T-cell (primary cell): ENCODE results near the gene PTPRA. TPM values are rescaled to one million over a fixed set of nuclear protein-coding genes. Genes with fewer than 3 reads are reported as not detected.

Experiments used
- ATAC-seq, 4 experiments: fragments of 200-7000 bp in 3 of 4; fragments of 150-1000 bp in 1 of 4; cut with Tn5 transposase; replicated peaks in 1 of 4; 1 replicate in 3 of 4; 2 replicates in 1 of 4; pipeline ENCODE4 v1.10.0; 2021; ENCODE audit warnings: moderate library complexity in 3 of 4, mild to moderate bottlenecking in 2 of 4, moderate number of reproducible peaks in 1 of 4
- CTCF ChIA-PET, 2 donors: fragments of 300-600 bp; sonication (Branson Sonifier 250); formaldehyde crosslinking; loops; one replicate each; lab custom pipeline; 2022; ENCODE audit warnings: antibody characterized with exemption in 2 of 2; lab: Charles Lee
- POLR2A ChIA-PET, 2 donors: fragments of 300-600 bp; sonication (Branson Sonifier 250); formaldehyde crosslinking; loops; one replicate each; lab custom pipeline; 2022; ENCODE audit warnings: antibody characterized with exemption in 2 of 2; lab: Charles Lee
- DNase-seq, 35 experiments: peaks; one replicate each; pipeline versions ENCODE4 v3.0.0 to v3.0.0-alpha.2; 2013 to 2023
- H3K27ac ChIP-seq: one replicate; pipeline ENCODE4 v1.5.1; 2013; ENCODE audit warnings: low read length
- H3K27me3 ChIP-seq, 2 experiments: replicated peaks in 1 of 2; 1 replicate in 1 of 2; 2 replicates in 1 of 2; pipeline versions ENCODE4 v1.6.1 to v1.7.0; 2013; ENCODE audit warnings: low read length in 1 of 2, mixed read lengths in 1 of 2; ENCODE audit not compliant: control insufficient read depth in 2 of 2, insufficient read depth in 2 of 2; ENCODE audit errors: extremely low read depth in 1 of 2
- H3K36me3 ChIP-seq, 2 donors: 1 replicate in 1 of 2; 2 replicates in 1 of 2; pipeline versions ENCODE4 v1.6.1 to v1.7.0; 2013; ENCODE audit warnings: low read length in 1 of 2; ENCODE audit not compliant: control insufficient read depth in 2 of 2, insufficient read depth in 1 of 2; ENCODE audit errors: extremely low read depth in 1 of 2
- H3K4me1 ChIP-seq, 2 experiments: 1 replicate in 1 of 2; 2 replicates in 1 of 2; pipeline versions ENCODE4 v1.6.1 to v1.7.0; 2013; ENCODE audit warnings: low read length in 2 of 2, mixed read lengths in 1 of 2; ENCODE audit not compliant: insufficient read depth in 2 of 2, control insufficient read depth in 1 of 2; ENCODE audit errors: extremely low read depth in 1 of 2
- H3K4me3 ChIP-seq, 2 donors: 1 replicate in 1 of 2; 2 replicates in 1 of 2; pipeline versions ENCODE4 v1.5.1 to v1.7.0; 2013; ENCODE audit warnings: mild to moderate bottlenecking in 2 of 2, low read length in 1 of 2, moderate library complexity in 1 of 2; ENCODE audit not compliant: control insufficient read depth in 1 of 2; ENCODE audit errors: extremely low read depth in 1 of 2
- H3K9me3 ChIP-seq: 2 replicates; pipeline ENCODE4 v1.7.0; 2013
- H3K27ac Mint-ChIP-seq, 2 donors: one replicate each; pipeline ENCODE4 v1.8.0; 2020 to 2021; ENCODE audit warnings: mild to moderate bottlenecking in 2 of 2, mixed read lengths in 2 of 2
- H3K27me3 Mint-ChIP-seq, 2 donors: one replicate each; pipeline ENCODE4 v1.8.0; 2021 to 2022; ENCODE audit warnings: mixed read lengths in 2 of 2
- H3K36me3 Mint-ChIP-seq: one replicate; pipeline ENCODE4 v1.8.0; 2021; ENCODE audit warnings: mixed read lengths
- H3K4me1 Mint-ChIP-seq, 3 donors: one replicate each; pipeline ENCODE4 v1.8.0; 2020 to 2022; ENCODE audit warnings: mixed read lengths in 3 of 3, mild to moderate bottlenecking in 1 of 3
- H3K4me3 Mint-ChIP-seq, 3 donors: one replicate each; pipeline ENCODE4 v1.8.0; 2020 to 2022; ENCODE audit warnings: mild to moderate bottlenecking in 3 of 3, mixed read lengths in 3 of 3, moderate library complexity in 3 of 3
- H3K9me3 Mint-ChIP-seq, 3 donors: one replicate each; pipeline ENCODE4 v1.8.0; 2020 to 2022; ENCODE audit warnings: mixed read lengths in 3 of 3
- WGBS: methylation state at CpG from one replicate; pipeline ENCODE4 v1.1.5; 2013; ENCODE audit warnings: missing lambda C conversion rate; ENCODE audit not compliant: insufficient coverage; 5-methylcytosine and 5-hydroxymethylcytosine counted together
- total RNA-seq, 35 experiments: library from RNA in 6 of 35; stranded (reverse) in 6 of 35; fragments of 120-200 nt in 1 of 35; gene quantifications; one replicate each; pipeline versions ENCODE4 v1.2.1 to v1.2.4 and lab custom pipeline; 2013 to 2026

Gene PTPRA
- total RNA-seq, 5 donors from 2014 or later (not counting 1 experiment from before 2014, with no cell fraction given), result 66.2 to 98.6 (median 71.5) TPM

DNA sequence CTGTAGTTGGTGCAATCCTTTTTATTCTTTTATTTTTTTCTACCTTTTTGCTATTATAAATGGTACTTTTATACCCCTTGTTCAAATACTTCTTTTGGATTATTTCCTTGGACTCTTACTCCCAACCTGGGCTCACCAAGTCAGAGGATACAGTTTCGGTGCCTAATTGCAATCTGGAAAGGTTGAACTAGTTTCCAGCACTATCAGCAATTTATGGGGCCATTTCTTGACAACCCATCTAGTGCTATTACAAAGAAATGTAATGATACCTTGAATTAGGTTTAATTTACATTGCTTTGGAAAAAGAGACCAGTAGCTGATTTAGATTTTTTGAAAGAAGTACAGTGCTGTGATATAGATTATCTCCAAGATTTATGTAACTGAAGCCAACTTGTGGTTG is 5.2 kb downstream of the PTPRA start:
- Mint-ChIP-seq H3K36me3 (peaks cover 5% of the 10 kb centered on the region), H3K27ac (no peak overlapping the region), H3K27me3 (no peaks in the 10 kb centered on the region), H3K4me3 (no peak overlapping the region), H3K4me1 (peaks cover 60 to 66% (median 66%) of the 10 kb centered on the region in 3 donors), H3K9me3 (no peaks in the 10 kb centered on the region)
- Histone ChIP-seq H3K4me1 (peaks cover 13 to 32% of the 10 kb centered on the region in 2 experiments), H3K36me3 (peaks cover 0 to 5% of the 10 kb centered on the region in 2 donors), H3K27ac (no peak overlapping the region), H3K4me3 (no peak overlapping the region), H3K9me3 (no peaks in the 10 kb centered on the region), H3K27me3 (no peaks in the 10 kb centered on the region)
- DNase-seq (no peak), ATAC-seq (no peak)
- POLR2A ChIA-PET, result no interaction called here
- 100% methylated on average over 1 of the region's 1 CpG for WGBS
- CTCF ChIA-PET, result no interaction called here

DNA sequence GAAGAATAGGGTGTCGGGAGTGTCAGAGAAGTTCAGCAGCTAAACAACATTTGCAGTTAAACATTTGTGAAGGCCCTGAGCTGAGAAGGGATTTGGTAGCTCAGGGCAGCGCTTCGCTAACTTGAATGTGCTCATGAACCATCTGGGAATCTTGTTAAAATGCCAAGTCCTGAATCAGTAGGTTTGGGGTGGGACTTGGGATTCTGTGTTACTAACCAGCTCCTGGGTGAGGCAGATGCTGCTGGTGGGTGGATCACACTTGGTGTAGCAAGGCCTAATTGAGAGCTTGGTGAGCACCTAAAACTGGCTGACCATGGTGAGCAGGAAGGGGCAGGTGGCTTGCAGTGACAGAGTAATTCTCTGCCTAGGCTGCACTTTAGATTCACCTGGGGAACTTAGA is 5.9 kb downstream of the PTPRA start:
- no peaks in the 10 kb centered on the region for H3K27me3 Mint-ChIP-seq
- Histone ChIP-seq H3K27ac (no peak overlapping the region), H3K27me3 (no peaks in the 10 kb centered on the region), H3K9me3 (no peaks in the 10 kb centered on the region), H3K4me1 (peaks cover 12 to 28% of the 10 kb centered on the region in 2 experiments), H3K4me3 (no peak overlapping the region), H3K36me3 (peaks cover 0 to 5% of the 10 kb centered on the region in 2 donors)
- ChIA-PET POLR2A (no interaction called here), CTCF (no interaction called here)
- no peak for ATAC-seq
- no peaks in the 10 kb centered on the region for H3K9me3 Mint-ChIP-seq
- no peak for DNase-seq
- H3K27ac Mint-ChIP-seq, result no peak overlapping the region
- H3K4me3 Mint-ChIP-seq, result no peak overlapping the region
- 100% methylated on average over 3 of the region's 3 CpGs for WGBS
- H3K4me1 Mint-ChIP-seq, result peaks cover 65 to 71% (median 71%) of the 10 kb centered on the region in 3 donors
- peaks cover 9% of the 10 kb centered on the region for H3K36me3 Mint-ChIP-seq

DNA sequence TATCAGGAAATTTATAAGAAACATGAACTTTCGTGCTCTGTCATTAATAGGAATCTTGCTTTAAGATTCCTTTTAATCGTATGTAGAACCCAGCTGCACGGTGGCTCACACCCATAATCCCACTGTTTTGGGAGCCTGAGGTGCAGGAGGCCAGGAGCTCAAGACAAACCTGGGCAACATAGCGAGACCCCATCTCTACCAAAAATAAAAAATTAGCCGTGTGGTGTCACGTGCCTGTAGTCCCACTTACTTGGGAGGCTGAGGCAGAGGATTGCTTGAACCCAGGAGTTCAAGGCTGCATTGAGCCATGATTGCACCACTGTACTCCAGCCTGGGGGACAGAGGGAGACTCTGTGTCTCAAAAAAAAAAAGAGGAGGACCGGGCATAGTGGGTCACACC is 7.4 kb downstream of the PTPRA start:
- ATAC-seq, result no peak
- peaks cover 65 to 71% (median 70%) of the 10 kb centered on the region in 3 donors for H3K4me1 Mint-ChIP-seq
- Histone ChIP-seq H3K9me3 (no peaks in the 10 kb centered on the region), H3K36me3 (peaks cover 0 to 5% of the 10 kb centered on the region in 2 donors), H3K4me1 (peaks cover 8 to 13% of the 10 kb centered on the region in 2 experiments), H3K4me3 (no peak overlapping the region), H3K27ac (no peak overlapping the region), H3K27me3 (no peaks in the 10 kb centered on the region)
- ChIA-PET POLR2A (interaction anchor here in 1 of 2 donors (0.5 kb wide), 1 partner anchor 158 kb away, joined by 3 read pairs; no protein-coding TSS in a partner anchor), CTCF (interaction anchor here in 1 of 2 donors (0.6 to 0.7 kb wide), 3 partner anchors 16 to 435 kb away, joined by 3 to 4 read pairs (median 3); no protein-coding TSS in a partner anchor)
- peaks cover 16% of the 10 kb centered on the region for H3K36me3 Mint-ChIP-seq
- no peak for DNase-seq
- H3K27ac Mint-ChIP-seq, result no peak overlapping the region
- no CpG with 5 or more reads among the region's 7 CpGs for WGBS
- H3K9me3 Mint-ChIP-seq, result no peaks in the 10 kb centered on the region
- H3K4me3 Mint-ChIP-seq, result no peak overlapping the region
- H3K27me3 Mint-ChIP-seq, result no peaks in the 10 kb centered on the region

DNA sequence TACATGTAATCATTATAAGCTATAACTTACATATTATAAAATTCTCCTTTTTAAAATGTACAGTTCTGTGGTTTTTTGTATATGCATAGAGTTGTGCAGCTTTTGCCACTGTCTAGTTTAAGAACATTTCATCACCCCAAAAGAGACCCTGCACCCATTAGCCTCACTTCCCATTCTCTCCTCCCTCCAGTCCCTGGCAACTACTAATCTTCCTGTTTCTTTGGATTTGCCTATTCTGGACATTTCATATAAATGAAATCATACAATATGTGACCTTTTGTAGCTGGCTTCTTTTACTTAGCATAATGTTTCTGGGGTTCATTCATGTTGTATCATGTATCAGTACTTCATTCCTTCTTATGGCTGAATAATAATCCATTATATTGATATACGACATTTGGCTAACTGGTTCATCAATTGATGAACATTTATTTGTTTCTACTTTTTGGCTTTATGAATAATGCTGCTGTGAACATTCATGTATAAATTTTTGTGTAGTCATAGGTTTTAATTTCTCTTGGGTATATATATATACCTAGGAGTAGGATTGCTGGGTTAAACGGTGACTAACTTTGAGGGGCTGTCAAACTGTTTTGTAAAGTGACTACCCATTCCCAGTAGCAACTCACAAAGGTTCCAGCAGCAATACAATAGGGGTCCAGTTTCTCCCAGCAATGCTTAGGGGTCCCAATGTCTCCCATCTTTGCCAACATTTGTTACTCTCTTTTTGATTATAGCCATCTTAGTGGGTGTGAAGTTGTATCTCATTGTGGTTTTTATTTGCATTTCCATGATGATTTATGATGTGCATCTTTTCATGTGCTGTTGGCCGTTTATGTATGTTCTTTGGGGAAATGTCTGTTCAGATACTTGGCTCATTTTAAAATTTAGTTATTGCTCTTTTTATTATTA is 10.7 kb downstream of the PTPRA start:
- Mint-ChIP-seq H3K4me3 (no peak overlapping the region), H3K4me1 (peaks cover 69 to 71% (median 71%) of the 10 kb centered on the region in 3 donors)

DNA sequence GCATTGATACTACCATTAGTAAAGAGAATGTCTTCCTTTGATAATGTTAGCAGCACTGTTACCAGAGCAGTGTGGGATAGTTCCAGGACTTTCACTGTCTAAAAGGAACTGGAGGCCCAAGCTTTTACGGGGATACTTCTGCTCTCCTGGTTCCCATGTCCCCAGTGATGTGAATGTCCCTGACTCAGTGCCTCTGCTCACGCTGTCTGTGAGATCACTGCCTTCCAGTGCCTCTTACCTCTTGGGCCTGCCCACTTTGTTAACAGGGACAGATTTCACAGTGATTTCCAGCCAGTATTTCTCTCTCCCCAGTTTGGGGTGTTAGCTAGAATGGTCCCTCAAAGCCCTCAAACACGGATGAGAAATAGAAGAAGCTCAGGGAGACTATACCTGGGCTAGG is 14.4 kb downstream of the PTPRA start:
- peaks cover 4 to 6% of the 10 kb centered on the region in 2 experiments for H3K4me1 ChIP-seq
- H3K36me3 Mint-ChIP-seq, result peaks cover 19% of the 10 kb centered on the region
- H3K27ac Mint-ChIP-seq, result peak overlapping the region in 1 of 2 donors; percentile 23
- ChIA-PET POLR2A (no interaction called here), CTCF (interaction anchor here in 1 of 2 donors (0.6 kb wide), 1 partner anchor 185 kb away, joined by 3 read pairs; no protein-coding TSS in a partner anchor)
- H3K4me1 Mint-ChIP-seq, result peaks cover 78 to 85% (median 79%) of the 10 kb centered on the region in 3 donors
- H3K27me3 ChIP-seq, result no peaks in the 10 kb centered on the region
- no peak for ATAC-seq
- no peak overlapping the region for H3K4me3 Mint-ChIP-seq
- WGBS, result 90% methylated on average over 2 of the region's 3 CpGs
- H3K36me3 ChIP-seq, result no peaks in the 10 kb centered on the region
- no peak overlapping the region for H3K4me3 ChIP-seq
- H3K9me3 ChIP-seq, result no peaks in the 10 kb centered on the region
- no peak for DNase-seq
- H3K27ac ChIP-seq, result no peak overlapping the region
- H3K27me3 Mint-ChIP-seq, result no peaks in the 10 kb centered on the region
- no peaks in the 10 kb centered on the region for H3K9me3 Mint-ChIP-seq

More for the DNA sequence above, 10.7 kb downstream of the PTPRA start:
- ChIA-PET CTCF (interaction anchor here in 1 of 2 donors (0.6 kb wide), 1 partner anchor 428 kb away, joined by 3 read pairs; no protein-coding TSS in a partner anchor), POLR2A (no interaction called here)
- Mint-ChIP-seq H3K27ac (no peak overlapping the region), H3K36me3 (peaks cover 13% of the 10 kb centered on the region), H3K9me3 (no peaks in the 10 kb centered on the region), H3K27me3 (no peaks in the 10 kb centered on the region)
- no peaks in the 10 kb centered on the region for H3K27me3 ChIP-seq
- H3K36me3 ChIP-seq, result no peaks in the 10 kb centered on the region
- H3K9me3 ChIP-seq, result no peaks in the 10 kb centered on the region
- H3K27ac ChIP-seq, result no peak overlapping the region
- DNase-seq (no peak), ATAC-seq (no peak)
- WGBS, result no CpG with 5 or more reads among the region's 3 CpGs
- H3K4me1 ChIP-seq, result peaks cover 6 to 15% of the 10 kb centered on the region in 2 experiments
- H3K4me3 ChIP-seq, result no peak overlapping the region

DNA sequence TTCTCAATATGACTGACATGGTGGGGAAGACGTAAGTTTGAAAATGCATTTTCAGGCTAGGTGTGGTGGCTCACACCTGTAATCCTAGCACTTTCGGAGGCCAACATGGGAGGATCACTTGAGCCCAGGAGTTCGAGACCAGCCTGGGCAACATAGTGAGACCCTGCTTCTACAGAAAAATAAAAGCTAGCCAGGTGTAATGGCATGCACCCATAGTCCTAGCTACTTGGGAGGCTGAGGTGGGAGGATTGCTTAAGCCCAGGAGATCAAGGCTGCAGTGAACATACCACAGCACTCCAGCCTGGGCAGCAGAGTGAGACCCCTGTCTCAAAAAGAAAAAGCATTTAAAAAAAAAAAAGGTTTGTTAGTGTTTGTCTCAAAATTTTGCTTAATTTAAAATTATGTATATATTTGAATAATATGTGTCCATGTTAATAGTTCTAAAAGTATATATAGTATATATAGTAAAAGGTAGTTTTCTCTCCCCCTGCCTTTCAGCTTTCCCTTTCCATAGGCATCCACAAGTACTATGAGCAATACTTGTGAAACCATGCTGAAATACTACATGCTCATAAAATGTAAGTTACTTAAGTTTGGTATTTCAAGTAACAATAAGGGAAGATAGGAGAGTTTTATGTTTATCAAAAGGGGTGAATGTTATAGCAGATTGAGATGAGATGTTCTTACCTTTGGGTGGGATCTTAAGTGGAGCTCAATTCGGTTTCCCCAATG is 15.1 kb downstream of the PTPRA start:
- no peak for ATAC-seq
- DNase-seq, result no peak
- no peaks in the 10 kb centered on the region for H3K9me3 Mint-ChIP-seq
- ChIA-PET POLR2A (no interaction called here), CTCF (no interaction called here)
- no peak overlapping the region for H3K4me3 ChIP-seq
- WGBS, result 100% methylated on average over 2 of the region's 4 CpGs
- H3K36me3 ChIP-seq, result no peaks in the 10 kb centered on the region
- no peaks in the 10 kb centered on the region for H3K27me3 Mint-ChIP-seq
- peak overlapping the region; percentile 8 to 23 for H3K27ac Mint-ChIP-seq
- H3K4me3 Mint-ChIP-seq, result no peak overlapping the region
- H3K27me3 ChIP-seq, result no peaks in the 10 kb centered on the region
- no peaks in the 10 kb centered on the region for H3K9me3 ChIP-seq
- no peak overlapping the region for H3K27ac ChIP-seq
- H3K4me1 Mint-ChIP-seq, result peaks cover 78 to 90% (median 80%) of the 10 kb centered on the region in 3 donors
- H3K4me1 ChIP-seq, result peaks cover 4 to 6% of the 10 kb centered on the region in 2 experiments
- H3K36me3 Mint-ChIP-seq, result peaks cover 22% of the 10 kb centered on the region
